ENCODE data around the gene GSDMA.

The GSDMA gene, protein sequence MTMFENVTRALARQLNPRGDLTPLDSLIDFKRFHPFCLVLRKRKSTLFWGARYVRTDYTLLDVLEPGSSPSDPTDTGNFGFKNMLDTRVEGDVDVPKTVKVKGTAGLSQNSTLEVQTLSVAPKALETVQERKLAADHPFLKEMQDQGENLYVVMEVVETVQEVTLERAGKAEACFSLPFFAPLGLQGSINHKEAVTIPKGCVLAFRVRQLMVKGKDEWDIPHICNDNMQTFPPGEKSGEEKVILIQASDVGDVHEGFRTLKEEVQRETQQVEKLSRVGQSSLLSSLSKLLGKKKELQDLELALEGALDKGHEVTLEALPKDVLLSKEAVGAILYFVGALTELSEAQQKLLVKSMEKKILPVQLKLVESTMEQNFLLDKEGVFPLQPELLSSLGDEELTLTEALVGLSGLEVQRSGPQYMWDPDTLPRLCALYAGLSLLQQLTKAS

GRCh38 chr17:39962642-39963220, at the start of gene GSDMA:
Gene GSDMA (plus strand): TSS chr17:39963004. CDS start chr17:39965688, 2,684 bp downstream.
- Histone ChIP-seq H3K9me3 (ENCODE audit: control insufficient read depth, insufficient read depth, low read length) (no peaks in the 10 kb centered on the region), H3K9ac (ENCODE audit: low read depth, low read length) (no peak within 1 kb of the TSS), H3K36me3 (ENCODE audit: insufficient read depth, low read length) (no peaks in the 10 kb centered on the region), H3K4me1 (ENCODE audit: insufficient read depth, low read length) (no peaks in the 10 kb centered on the region; the same call in 1 of the 2 replicates)

DNA sequence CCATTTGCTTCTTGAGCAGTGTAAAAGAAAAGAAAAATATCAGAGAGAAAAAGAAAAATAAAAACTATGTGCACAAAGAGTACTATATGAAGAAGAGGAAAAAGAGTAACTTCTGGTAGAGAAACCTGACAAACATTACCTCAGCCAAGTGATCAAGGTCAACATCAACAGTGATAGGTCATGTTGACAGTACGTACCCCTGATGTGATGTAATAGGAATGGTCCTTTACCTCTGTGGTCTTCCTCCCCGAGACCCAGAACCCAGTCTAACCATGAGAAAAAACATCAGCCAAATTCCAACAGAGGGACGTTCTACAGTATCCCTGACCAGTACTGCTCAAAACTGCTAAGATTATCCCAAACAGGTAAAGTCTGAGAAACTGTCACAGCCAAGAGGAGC, 48.8 kb upstream of the GSDMA start:
- Histone ChIP-seq H3K9me3 (ENCODE audit: control insufficient read depth, insufficient read depth, low read length) (no peaks in the 10 kb centered on the region), H3K9ac (ENCODE audit: low read depth, low read length) (no peak overlapping the region), H3K36me3 (ENCODE audit: insufficient read depth, low read length) (peaks cover 4% of the 10 kb centered on the region), H3K4me1 (ENCODE audit: insufficient read depth, low read length) (no peaks in the 10 kb centered on the region)

DNA sequence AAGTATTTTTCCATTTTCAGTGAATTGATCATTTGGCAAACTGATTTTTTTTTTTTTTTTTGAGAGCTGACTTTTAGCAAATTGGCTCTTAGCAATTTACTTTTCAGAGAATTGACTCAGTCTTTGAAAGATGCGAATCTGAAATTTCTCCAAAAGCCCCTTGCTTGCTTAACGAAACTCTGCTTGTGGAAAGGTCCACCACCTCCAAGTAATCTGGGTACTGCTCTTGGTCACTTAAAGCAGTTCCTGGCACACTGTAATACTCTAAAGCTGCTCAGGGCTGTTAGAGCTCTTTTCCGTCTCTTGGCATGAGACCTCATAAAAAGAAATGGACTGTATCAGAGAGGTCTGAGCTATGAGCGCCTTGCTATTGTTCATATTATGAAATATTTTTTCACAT, 47.2 kb upstream of the GSDMA start:
- Histone ChIP-seq H3K9ac (ENCODE audit: low read depth, low read length) (no peak overlapping the region), H3K36me3 (ENCODE audit: insufficient read depth, low read length) (peaks cover 5% of the 10 kb centered on the region), H3K4me1 (ENCODE audit: insufficient read depth, low read length) (no peaks in the 10 kb centered on the region), H3K9me3 (ENCODE audit: control insufficient read depth, insufficient read depth, low read length) (no peaks in the 10 kb centered on the region)

- peaks cover 6% of the 10 kb centered on the region for H3K36me3 ChIP-seq (ENCODE audit: insufficient read depth, low read length)
- H3K9me3 ChIP-seq (ENCODE audit: control insufficient read depth, insufficient read depth, low read length): no peaks in the 10 kb centered on the region
- no peak overlapping the region for H3K9ac ChIP-seq (ENCODE audit: low read depth, low read length)
- no peaks in the 10 kb centered on the region for H3K4me1 ChIP-seq (ENCODE audit: insufficient read depth, low read length)
Observed at GRCh38 chr17:39916918-39917317, 45.9 kb upstream of the GSDMA start.

DNA sequence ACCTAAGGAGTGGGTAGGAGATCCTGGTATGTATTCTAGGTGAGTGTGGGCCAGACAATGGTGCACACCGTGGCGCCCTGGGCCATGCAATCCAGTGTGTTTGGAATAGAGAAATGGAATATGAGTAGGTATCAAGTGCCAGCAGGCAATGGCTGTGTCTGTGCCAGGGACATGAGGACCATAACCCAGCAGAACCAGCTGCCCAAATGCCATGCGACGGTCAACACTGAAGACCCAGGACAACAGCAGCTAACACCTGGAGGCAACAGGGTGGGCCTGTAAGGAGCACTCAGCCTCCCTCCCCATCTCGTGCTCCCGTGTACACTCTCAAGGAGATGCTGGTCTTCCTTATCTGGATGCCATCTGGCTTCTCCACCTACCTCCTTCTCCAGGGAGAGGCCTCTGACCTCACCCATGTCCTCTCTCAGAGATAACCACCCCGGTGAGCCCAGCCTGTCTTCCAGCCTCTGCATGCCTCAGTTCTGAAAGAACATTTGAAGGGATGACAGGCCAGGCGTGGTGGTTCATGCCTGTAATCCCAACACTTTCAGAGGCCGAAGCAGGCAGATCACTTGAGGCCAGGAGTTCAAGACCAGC, 43.6 kb upstream of the GSDMA start:
- Histone ChIP-seq H3K9me3 (ENCODE audit: control insufficient read depth, insufficient read depth, low read length) (no peaks in the 10 kb centered on the region), H3K9ac (ENCODE audit: low read depth, low read length) (no peak overlapping the region), H3K4me1 (ENCODE audit: insufficient read depth, low read length) (no peaks in the 10 kb centered on the region), H3K36me3 (ENCODE audit: insufficient read depth, low read length) (peaks cover 11% of the 10 kb centered on the region)

DNA sequence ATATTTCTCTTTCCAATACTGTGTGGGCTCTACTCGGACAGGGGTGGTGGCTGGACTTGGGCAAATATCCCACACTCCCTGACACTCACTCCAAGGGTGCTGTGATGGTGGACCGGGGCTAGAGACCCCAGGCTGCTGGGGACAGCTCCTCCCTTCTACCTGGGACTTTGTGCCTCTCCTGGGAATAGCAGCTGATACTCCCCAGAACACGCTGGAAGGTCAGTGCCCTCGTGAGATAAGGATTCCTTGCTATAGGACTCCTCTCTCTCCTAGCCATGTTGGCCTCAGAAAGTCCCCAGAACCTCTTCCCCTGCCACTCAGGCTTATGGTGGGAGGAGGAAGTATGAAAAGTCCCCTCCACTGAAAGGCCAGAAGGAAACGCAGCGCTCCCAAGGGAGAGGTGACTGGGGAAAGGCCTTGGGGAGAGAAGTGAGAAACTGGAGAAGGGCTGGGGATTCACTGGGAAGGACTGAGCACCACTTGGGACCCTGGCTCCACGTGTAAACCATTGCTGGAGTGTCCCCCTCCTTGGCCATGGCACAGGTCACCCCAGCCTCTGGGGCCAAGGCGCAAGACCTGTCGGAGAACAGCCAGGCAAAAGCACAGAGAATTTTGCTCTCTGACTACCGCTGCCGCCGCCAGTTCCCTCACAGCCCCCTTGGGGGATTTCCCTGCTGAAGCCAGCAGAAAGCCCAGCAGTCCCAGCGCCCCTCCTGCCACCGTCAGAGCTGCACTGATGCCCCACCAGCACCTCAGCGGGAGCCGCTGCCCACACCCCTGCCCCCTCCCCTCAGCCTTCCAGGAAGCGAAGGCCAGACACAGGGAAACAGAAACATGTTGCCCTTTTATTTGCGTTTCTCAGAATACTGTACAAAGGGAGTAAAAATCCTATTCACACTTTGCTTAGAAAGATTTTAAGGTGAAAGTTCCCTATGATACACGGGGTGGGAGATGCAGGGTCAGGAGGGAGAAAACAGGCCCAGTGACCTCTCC, 42.3 kb upstream of the GSDMA start:
- H3K36me3 ChIP-seq (ENCODE audit: insufficient read depth, low read length): peaks cover 11% of the 10 kb centered on the region
- no peaks in the 10 kb centered on the region; the same call in none of the 2 replicates for H3K4me1 ChIP-seq (ENCODE audit: insufficient read depth, low read length)
- H3K9ac ChIP-seq (ENCODE audit: low read depth, low read length): no peak overlapping the region
- no peaks in the 10 kb centered on the region for H3K9me3 ChIP-seq (ENCODE audit: control insufficient read depth, insufficient read depth, low read length)

DNA sequence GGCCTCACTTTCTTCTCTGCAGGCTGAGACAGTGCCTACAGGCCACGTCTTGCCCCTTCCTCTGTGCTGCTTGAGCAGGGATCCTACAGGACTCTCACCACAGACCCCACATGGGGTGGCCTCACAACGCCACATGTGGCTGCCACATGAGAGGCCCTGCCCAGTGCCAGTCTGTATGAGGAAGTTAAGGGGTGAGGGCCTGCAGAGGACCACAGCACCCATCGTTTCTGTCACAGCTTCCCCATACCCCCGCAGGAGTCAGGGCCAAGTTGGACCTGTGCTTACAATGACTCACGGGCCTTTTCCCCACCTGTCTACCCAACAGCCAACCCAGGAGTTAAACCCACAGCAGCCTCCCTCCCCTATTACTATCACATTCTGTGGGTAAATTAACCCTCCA, 41.5 kb upstream of the GSDMA start:
- Histone ChIP-seq H3K9me3 (ENCODE audit: control insufficient read depth, insufficient read depth, low read length) (no peaks in the 10 kb centered on the region), H3K4me1 (ENCODE audit: insufficient read depth, low read length) (no peaks in the 10 kb centered on the region; the same call in none of the 2 replicates), H3K9ac (ENCODE audit: low read depth, low read length) (no peak overlapping the region), H3K36me3 (ENCODE audit: insufficient read depth, low read length) (peaks cover 11% of the 10 kb centered on the region)

- Histone ChIP-seq H3K4me1 (ENCODE audit: insufficient read depth, low read length) (no peaks in the 10 kb centered on the region; the same call in none of the 2 replicates), H3K9ac (ENCODE audit: low read depth, low read length) (no peak overlapping the region), H3K36me3 (ENCODE audit: insufficient read depth, low read length) (peaks cover 11% of the 10 kb centered on the region), H3K9me3 (ENCODE audit: control insufficient read depth, insufficient read depth, low read length) (no peaks in the 10 kb centered on the region)
Observed at GRCh38 chr17:39922006-39922405, 40.8 kb upstream of the GSDMA start.

DNA sequence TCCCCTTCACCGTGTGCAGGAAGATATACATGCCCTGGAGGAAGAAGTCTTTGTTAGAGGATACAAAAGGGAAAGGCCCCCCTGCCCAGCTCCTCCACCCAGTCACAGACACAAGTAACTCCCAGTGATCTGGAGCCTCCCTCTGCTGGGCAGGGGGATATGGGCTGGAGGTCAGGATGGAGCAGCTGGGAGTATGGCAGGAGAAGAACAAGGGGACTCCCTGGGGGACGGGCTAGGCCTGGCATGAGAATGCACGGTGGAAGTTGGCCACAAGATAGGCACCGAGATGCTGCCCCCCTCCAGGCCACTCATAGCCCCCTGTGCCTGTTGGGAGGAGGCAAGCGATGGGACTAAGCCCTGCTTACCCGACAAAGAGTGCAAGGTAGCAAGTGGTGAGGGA, 39.6 kb upstream of the GSDMA start:
- Histone ChIP-seq H3K9ac (ENCODE audit: low read depth, low read length) (no peak overlapping the region), H3K9me3 (ENCODE audit: control insufficient read depth, insufficient read depth, low read length) (no peaks in the 10 kb centered on the region), H3K4me1 (ENCODE audit: insufficient read depth, low read length) (no peaks in the 10 kb centered on the region; the same call in none of the 2 replicates), H3K36me3 (ENCODE audit: insufficient read depth, low read length) (peaks cover 11% of the 10 kb centered on the region)

DNA sequence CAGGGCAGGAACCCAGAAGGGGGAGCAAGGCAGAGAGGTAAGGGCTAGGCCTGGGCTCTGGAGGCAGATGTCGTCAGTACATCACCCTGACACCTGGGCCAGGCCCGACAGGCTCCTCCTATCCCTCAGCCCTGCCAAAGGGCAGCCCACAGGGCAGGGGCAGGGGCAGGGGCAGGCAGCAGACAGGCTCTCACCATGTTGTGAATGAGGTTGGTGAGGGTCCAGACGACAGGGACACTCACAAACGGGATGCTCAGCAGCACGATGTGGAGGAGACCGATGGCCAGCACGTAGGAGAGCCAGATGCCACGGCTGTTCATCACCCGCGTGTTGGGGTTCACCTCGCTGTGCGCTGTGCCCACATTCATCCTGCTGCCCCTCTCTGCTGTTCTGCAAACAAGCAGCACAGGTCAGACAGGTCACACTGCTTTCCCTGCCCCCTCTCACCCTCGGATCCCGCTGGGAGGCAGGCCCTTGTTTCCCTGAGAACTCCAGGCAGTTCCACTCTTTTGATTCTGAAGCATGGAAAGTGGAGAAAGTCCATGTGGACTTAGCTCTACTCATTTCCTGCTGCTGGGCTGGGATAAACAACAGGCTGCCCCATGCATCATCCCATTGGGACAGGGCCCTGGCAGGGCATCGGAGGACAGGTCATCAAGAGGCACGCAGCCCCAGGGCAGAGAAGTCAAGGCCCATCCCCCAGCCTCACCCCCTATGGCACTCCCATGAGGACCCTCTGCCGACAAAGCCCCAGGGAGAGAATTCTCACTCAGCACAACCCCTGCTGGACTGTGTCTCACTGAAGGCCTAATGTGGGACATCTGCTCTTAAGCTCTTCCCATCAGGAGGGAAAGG, 38.7 kb upstream of the GSDMA start:
- Histone ChIP-seq H3K9ac (ENCODE audit: low read depth, low read length) (no peak overlapping the region), H3K36me3 (ENCODE audit: insufficient read depth, low read length) (peaks cover 8% of the 10 kb centered on the region), H3K9me3 (ENCODE audit: control insufficient read depth, insufficient read depth, low read length) (no peaks in the 10 kb centered on the region), H3K4me1 (ENCODE audit: insufficient read depth, low read length) (no peaks in the 10 kb centered on the region; the same call in none of the 2 replicates)

DNA sequence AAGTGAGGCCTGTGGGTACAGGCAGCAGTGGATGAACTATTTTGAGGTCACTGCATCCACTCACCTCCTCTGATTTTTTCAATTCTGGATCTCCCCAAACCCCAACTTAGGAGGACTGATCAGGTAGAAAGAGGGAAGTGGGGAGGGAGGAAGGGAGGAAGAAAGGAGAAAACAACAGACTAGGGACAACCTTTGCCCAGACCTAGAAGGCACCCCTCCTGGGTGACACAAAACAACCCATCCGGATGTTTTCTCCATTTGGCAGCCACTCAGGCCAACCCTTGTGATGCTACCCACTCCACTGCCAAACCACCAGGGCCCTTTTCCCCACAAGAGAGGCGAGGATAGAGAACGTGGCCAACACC, 38.1 kb upstream of the GSDMA start:
- Histone ChIP-seq H3K4me1 (ENCODE audit: insufficient read depth, low read length) (no peaks in the 10 kb centered on the region; the same call in none of the 2 replicates), H3K36me3 (ENCODE audit: insufficient read depth, low read length) (peaks cover 6% of the 10 kb centered on the region), H3K9ac (ENCODE audit: low read depth, low read length) (no peak overlapping the region), H3K9me3 (ENCODE audit: control insufficient read depth, insufficient read depth, low read length) (no peaks in the 10 kb centered on the region)

DNA sequence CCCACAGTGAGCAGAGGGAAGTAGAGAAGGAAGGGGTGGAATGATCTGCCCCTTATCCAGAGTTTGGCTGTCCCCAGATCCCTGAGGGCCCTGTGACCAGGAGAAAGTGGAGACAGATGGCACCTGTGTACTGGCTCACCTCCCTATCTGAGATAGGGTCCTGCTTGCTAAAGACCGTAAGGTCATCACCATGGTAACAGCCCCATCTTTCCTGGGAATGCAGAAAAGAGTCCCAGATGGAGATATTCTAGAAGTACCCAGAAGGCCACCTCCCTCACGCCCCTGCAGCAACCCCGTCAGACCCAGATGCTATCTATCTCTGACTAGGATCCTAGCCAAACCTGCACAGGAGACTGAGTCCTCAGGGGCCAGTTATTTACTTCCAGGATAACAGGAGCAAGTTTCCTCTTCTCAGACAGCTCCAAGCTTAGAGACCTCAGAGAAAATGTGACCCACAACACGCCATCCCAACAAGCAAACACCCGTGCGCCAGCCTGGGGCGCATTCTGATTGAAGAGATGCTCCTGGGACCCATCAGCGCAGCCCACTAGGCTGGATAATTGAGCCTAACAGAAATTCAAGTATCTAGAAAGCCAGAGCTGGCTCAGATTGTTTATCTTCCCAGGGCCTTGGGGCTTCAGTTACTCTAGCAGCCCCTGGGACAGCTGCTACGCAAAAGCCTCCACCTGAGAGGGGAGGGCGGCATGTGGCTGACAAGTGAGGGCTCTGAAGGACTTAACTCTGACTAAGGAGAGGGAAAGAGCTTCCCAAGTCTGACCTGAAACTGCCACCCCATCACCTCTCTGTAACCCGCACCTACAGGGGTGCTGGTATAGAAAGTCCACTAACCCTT, 37.3 kb upstream of the GSDMA start:
- H3K9me3 ChIP-seq (ENCODE audit: control insufficient read depth, insufficient read depth, low read length): no peaks in the 10 kb centered on the region
- no peak overlapping the region for H3K9ac ChIP-seq (ENCODE audit: low read depth, low read length)
- no peaks in the 10 kb centered on the region; the same call in none of the 2 replicates for H3K4me1 ChIP-seq (ENCODE audit: insufficient read depth, low read length)
- H3K36me3 ChIP-seq (ENCODE audit: insufficient read depth, low read length): peaks cover 6% of the 10 kb centered on the region
